Testis (tissue), 3 donors: ENCODE data around the gene SRRM2. TPM values are rescaled to one million over a fixed set of nuclear protein-coding genes. Genes with fewer than 3 reads are reported as not detected.

Experiments used
- DNase-seq: peaks from one replicate; pipeline ENCODE4 v3.0.0-alpha.2; 2019
- H3K27ac ChIP-seq, 2 donors: fragments of 200-600 bp; sonication (generic); one replicate each; pipeline ENCODE4 v1.5.1; 2019
- H3K27me3 ChIP-seq: fragments of 200-600 bp; sonication (generic); one replicate; pipeline ENCODE4 v1.5.1; 2019
- H3K36me3 ChIP-seq: fragments of 200-600 bp; sonication (generic); one replicate; pipeline ENCODE4 v1.5.1; 2017; ENCODE audit warnings: low read depth; ENCODE audit errors: missing control alignments
- H3K4me1 ChIP-seq: fragments of 200-600 bp; sonication (generic); one replicate; pipeline ENCODE4 v1.5.1; 2019
- H3K4me3 ChIP-seq, 2 donors: fragments of 200-600 bp; sonication (generic); one replicate each; pipeline ENCODE4 v1.5.1; 2017 to 2019
- H3K9me3 ChIP-seq: fragments of 200-600 bp; sonication (generic); one replicate; pipeline ENCODE4 v1.5.1; 2017
- POLR2A ChIP-seq: fragments of 450-650 bp; IDR thresholded peaks from one replicate; pipeline ENCODE4 v1.6.1; 2017; ENCODE audit warnings: antibody characterized with exemption, mild to moderate bottlenecking, moderate library complexity
- WGBS, 2 donors: methylation state at CpG; one replicate each; pipeline ENCODE4 v1.1.5; 2018; 5-methylcytosine and 5-hydroxymethylcytosine counted together
- intact Hi-C: fragments of 100-400 bp; cut with DNase I; formaldehyde crosslinking; loops from one replicate; pipeline ENCODE4 v1.15.1; 2023; ENCODE audit warnings: low total_unique reads
- polyA plus RNA-seq: library from polyadenylated mRNA; stranded (reverse); fragments of 350-450 nt; fragmentation: Illumina TruSeq; extraction: RNeasy Lipid Tissue Mini Kit (QIAGEN cat#74804); gene quantifications from one replicate; pipeline ENCODE4 v1.2.3, GENCODE V29; 2014; ENCODE audit warnings: low read depth, low replicate concordance; ENCODE audit not compliant: insufficient read depth
- total RNA-seq, 2 donors: library from RNA; depleted of rRNA; stranded (reverse); fragments of >200 nt; gene quantifications; one replicate each; pipeline ENCODE4 v1.2.3, GENCODE V29; 2016
- TF ChIP-seq, protein P1 (sequence below), 3 experiments: fragments of 450-650 bp in 2 of 3; fragments of 200-600 bp in 1 of 3; sonication (generic) in 1 of 3; IDR thresholded peaks; one replicate each; pipeline ENCODE4 v1.5.1; 2016 to 2019; ENCODE audit warnings: antibody characterized with exemption in 3 of 3, mild to moderate bottlenecking in 2 of 3, moderate library complexity in 1 of 3

SRRM2 gene
- total and polyA plus RNA-seq, 3 donors from 2014 or later, result 446 to 738 (median 526) TPM

GRCh38 chr16:2784358-2785100, 32.1 kb downstream of the SRRM2 start:
- 36 to 52% methylated on average over 12 to 15 of the region's 15 CpGs for WGBS, 2 donors
- H3K4me1 ChIP-seq, result peaks cover 13% of the 10 kb centered on the region
- H3K27ac ChIP-seq, result no peak overlapping the region
- no peaks in the 10 kb centered on the region for H3K9me3 ChIP-seq
- intact Hi-C loops, result no loop called here
- H3K36me3 ChIP-seq, result no peaks in the 10 kb centered on the region
- no peak for DNase-seq
- TF ChIP-seq, protein P1, sequence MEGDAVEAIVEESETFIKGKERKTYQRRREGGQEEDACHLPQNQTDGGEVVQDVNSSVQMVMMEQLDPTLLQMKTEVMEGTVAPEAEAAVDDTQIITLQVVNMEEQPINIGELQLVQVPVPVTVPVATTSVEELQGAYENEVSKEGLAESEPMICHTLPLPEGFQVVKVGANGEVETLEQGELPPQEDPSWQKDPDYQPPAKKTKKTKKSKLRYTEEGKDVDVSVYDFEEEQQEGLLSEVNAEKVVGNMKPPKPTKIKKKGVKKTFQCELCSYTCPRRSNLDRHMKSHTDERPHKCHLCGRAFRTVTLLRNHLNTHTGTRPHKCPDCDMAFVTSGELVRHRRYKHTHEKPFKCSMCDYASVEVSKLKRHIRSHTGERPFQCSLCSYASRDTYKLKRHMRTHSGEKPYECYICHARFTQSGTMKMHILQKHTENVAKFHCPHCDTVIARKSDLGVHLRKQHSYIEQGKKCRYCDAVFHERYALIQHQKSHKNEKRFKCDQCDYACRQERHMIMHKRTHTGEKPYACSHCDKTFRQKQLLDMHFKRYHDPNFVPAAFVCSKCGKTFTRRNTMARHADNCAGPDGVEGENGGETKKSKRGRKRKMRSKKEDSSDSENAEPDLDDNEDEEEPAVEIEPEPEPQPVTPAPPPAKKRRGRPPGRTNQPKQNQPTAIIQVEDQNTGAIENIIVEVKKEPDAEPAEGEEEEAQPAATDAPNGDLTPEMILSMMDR (IDR thresholded peaks at IDR 0.05), result no peak
- TF ChIP-seq POLR2A, result no peak
- no peak overlapping the region for H3K4me3 ChIP-seq
- no peaks in the 10 kb centered on the region for H3K27me3 ChIP-seq

- intact Hi-C loops, result no loop called here
- no peaks in the 10 kb centered on the region for H3K27me3 ChIP-seq
- no peak for DNase-seq
Measured at GRCh38 chr16:2785101-2785991, 32.9 kb downstream of the SRRM2 start.

DNA sequence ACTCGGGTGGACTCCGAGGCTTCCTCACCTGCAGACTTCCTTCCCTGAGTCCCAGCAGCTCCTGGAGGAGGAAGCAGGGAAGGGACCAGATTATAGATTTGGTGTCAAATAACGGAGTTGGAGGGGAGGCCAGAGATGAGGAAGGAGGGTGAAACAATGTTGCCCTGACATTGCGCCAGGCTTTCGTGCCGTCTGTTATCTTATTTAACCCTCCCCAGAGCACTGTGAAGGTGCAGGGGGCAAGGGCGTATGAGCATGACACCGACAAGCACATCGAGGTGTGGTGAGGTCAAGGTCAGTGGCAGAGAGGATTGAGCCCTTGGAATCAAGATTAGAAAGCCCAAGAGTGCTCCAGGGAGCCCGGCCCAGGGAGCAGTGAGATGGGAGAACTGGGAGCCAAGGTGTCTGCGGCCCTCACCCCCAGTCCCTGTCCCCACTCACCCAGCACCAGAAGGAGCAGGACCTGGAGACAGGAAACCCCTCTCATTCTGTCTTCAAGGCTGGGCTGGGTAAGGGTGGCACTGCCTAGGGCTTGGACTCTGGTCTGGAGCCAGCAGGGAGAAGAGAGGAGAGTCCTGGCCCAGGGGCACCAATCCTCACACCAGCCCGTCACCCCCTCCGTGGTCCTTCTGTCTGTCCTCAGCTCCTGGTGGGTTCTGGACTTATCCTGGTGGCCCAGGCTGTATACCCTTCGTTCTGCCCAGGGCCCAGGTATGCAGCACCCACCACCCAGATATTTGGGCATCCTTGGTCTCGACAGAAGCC, 33.8 kb downstream of the SRRM2 start:
- Histone ChIP-seq H3K4me3 (no peak overlapping the region), H3K27ac (no peak overlapping the region), H3K27me3 (no peaks in the 10 kb centered on the region), H3K36me3 (no peaks in the 10 kb centered on the region), H3K4me1 (peaks cover 13% of the 10 kb centered on the region), H3K9me3 (no peaks in the 10 kb centered on the region)
- intact Hi-C loops, result no loop called here
- WGBS, 2 donors, result 30 to 38% methylated on average over 14 to 15 of the region's 15 CpGs
- TF ChIP-seq, protein P1 (IDR thresholded peaks at IDR 0.05), result no peak
- no peak for TF ChIP-seq POLR2A
- no peak for DNase-seq

More at GRCh38 chr16:2785101-2785991, 32.9 kb downstream of the SRRM2 start:
- no peak for TF ChIP-seq POLR2A
- TF ChIP-seq, protein P1 (IDR thresholded peaks at IDR 0.05), result no peak
- H3K36me3 ChIP-seq, result no peaks in the 10 kb centered on the region
- peak overlapping the region in 1 of 2 donors; percentile 39 for H3K4me3 ChIP-seq
- no peaks in the 10 kb centered on the region for H3K9me3 ChIP-seq
- H3K27ac ChIP-seq, result no peak overlapping the region
- WGBS, 2 donors, result 10 to 16% methylated on average over 17 to 42 of the region's 79 CpGs
- peaks cover 13% of the 10 kb centered on the region for H3K4me1 ChIP-seq

DNA sequence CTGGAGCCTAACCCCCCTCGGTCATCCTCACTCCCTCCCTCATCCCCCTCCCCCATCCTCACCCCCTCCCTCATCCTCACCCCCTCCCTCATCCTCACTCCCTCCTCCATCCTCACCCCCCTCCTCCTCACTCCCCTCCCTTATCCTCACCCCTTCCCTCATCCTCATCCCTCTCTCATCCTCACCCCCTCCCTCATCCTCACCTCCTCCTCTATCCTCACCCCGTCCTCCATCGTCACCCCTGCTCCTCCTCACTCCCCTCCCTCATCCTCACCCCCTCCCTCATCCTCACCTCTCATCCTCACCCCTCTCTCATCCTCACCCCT, 34.4 kb downstream of the SRRM2 start:
- Histone ChIP-seq H3K36me3 (no peaks in the 10 kb centered on the region), H3K4me1 (peaks cover 13% of the 10 kb centered on the region), H3K27ac (no peak overlapping the region), H3K9me3 (no peaks in the 10 kb centered on the region), H3K4me3 (no peak overlapping the region), H3K27me3 (no peaks in the 10 kb centered on the region)
- no peak for DNase-seq
- intact Hi-C loops, result no loop called here
- TF ChIP-seq, protein P1 (IDR thresholded peaks at IDR 0.05), result no peak
- TF ChIP-seq POLR2A, result no peak
- 54 to 68% methylated on average over 3 of the region's 3 CpGs for WGBS, 2 donors
